GM19099 (cell line): ENCODE results near the gene TBC1D25.
A peak's percentile ranks its signal among the peaks of the same experiment; 100 is the strongest.

Experiments
- POLR2A ChIP-seq: IDR thresholded peaks from 3 replicates; pipeline ENCODE4 v1.6.1; 2011; ENCODE audit warnings: low read depth; ENCODE audit not compliant: insufficient read length; ENCODE audit errors: extremely low read depth

TBC1D25 gene

GRCh38 chrX:48509619-48510018 is 29.9 kb upstream of the TBC1D25 start:
- TF ChIP-seq POLR2A, result no peak

- no peak for TF ChIP-seq POLR2A
Observed at GRCh38 chrX:48511560-48511959, 28.0 kb upstream of the TBC1D25 start.

- no peak for TF ChIP-seq POLR2A
Observed at GRCh38 chrX:48512371-48512935, 27.1 kb upstream of the TBC1D25 start.

GRCh38 chrX:48513670-48514069 is 25.8 kb upstream of the TBC1D25 start:
- TF ChIP-seq POLR2A, result no peak

GRCh38 chrX:48514126-48514806 is 25.2 kb upstream of the TBC1D25 start:
- no peak for TF ChIP-seq POLR2A

- TF ChIP-seq POLR2A, result no peak
Observed at GRCh38 chrX:48514868-48515460, 24.6 kb upstream of the TBC1D25 start.

- TF ChIP-seq POLR2A, result no peak
Observed at GRCh38 chrX:48515842-48516241, 23.7 kb upstream of the TBC1D25 start.

- no peak for TF ChIP-seq POLR2A
Observed at GRCh38 chrX:48516285-48516684, 23.2 kb upstream of the TBC1D25 start.

- no peak for TF ChIP-seq POLR2A
Observed at GRCh38 chrX:48516987-48517386, 22.5 kb upstream of the TBC1D25 start.

- TF ChIP-seq POLR2A, result no peak
Observed at GRCh38 chrX:48520455-48520854, 19.1 kb upstream of the TBC1D25 start.

GRCh38 chrX:48520976-48521352 is 18.6 kb upstream of the TBC1D25 start:
- no peak for TF ChIP-seq POLR2A

GRCh38 chrX:48521353-48522243 is 17.9 kb upstream of the TBC1D25 start, which contains the start of gene EBP:
Gene EBP (plus strand): TSS chrX:48521808. CDS start chrX:48523772, 1,964 bp downstream.
- peak; percentile 86 for TF ChIP-seq POLR2A

GRCh38 chrX:48522291-48522690 is 17.2 kb upstream of the TBC1D25 start:
- no peak for TF ChIP-seq POLR2A

- no peak for TF ChIP-seq POLR2A
Observed at GRCh38 chrX:48523682-48524081, 15.8 kb upstream of the TBC1D25 start.

- TF ChIP-seq POLR2A, result no peak
Observed at GRCh38 chrX:48530736-48531135, 8.8 kb upstream of the TBC1D25 start.

GRCh38 chrX:48531358-48531959 is 8.1 kb upstream of the TBC1D25 start:
- TF ChIP-seq POLR2A, result no peak

GRCh38 chrX:48532161-48532560 is 7.4 kb upstream of the TBC1D25 start:
- no peak for TF ChIP-seq POLR2A
